NCI-H2196 (cell line): ENCODE results near the gene DDC.

Source experiments
- DNase-seq: peaks from one replicate; lab custom pipeline; 2025; ENCODE audit not compliant: unreplicated experiment; lab: John Stamatoyannopoulos, UW

The DDC gene

GRCh38 chr7:50564640-50565558 lies at the start of gene DDC:
DDC (minus strand) TSS chr7:50565405; CDS start chr7:50544085, 21,320 bp downstream.
- no peak for DNase-seq

GRCh38 chr7:50613473-50613872 lies 48.3 kb upstream of the DDC start:
- DNase-seq, result no peak

GRCh38 chr7:50612704-50613103 lies 47.5 kb upstream of the DDC start:
- no peak for DNase-seq

- no peak for DNase-seq
Observed at GRCh38 chr7:50610521-50611277, 45.5 kb upstream of the DDC start.

- no peak for DNase-seq
Observed at GRCh38 chr7:50608196-50608906, 43.1 kb upstream of the DDC start.

- DNase-seq, result no peak
Observed at GRCh38 chr7:50607524-50608125, 42.4 kb upstream of the DDC start.

- DNase-seq, result no peak
Observed at GRCh38 chr7:50605059-50605458, 39.9 kb upstream of the DDC start.

- no peak for DNase-seq
Observed at GRCh38 chr7:50603287-50603686, 38.1 kb upstream of the DDC start.

GRCh38 chr7:50599385-50599784 lies 34.2 kb upstream of the DDC start:
- no peak for DNase-seq

- no peak for DNase-seq
Observed at GRCh38 chr7:50598460-50599343, 33.5 kb upstream of the DDC start.

GRCh38 chr7:50596484-50596883 lies 31.3 kb upstream of the DDC start:
- no peak for DNase-seq

GRCh38 chr7:50595491-50596102 lies 30.4 kb upstream of the DDC start:
- DNase-seq, result peak; percentile 6

GRCh38 chr7:50594734-50595485 lies 29.7 kb upstream of the DDC start:
- no peak for DNase-seq

- no peak for DNase-seq
Observed at GRCh38 chr7:50594136-50594535, 28.9 kb upstream of the DDC start.

- no peak for DNase-seq
Observed at GRCh38 chr7:50592940-50593339, 27.7 kb upstream of the DDC start.

GRCh38 chr7:50591480-50592438 lies 26.6 kb upstream of the DDC start:
- no peak for DNase-seq

GRCh38 chr7:50591098-50591479 lies 25.9 kb upstream of the DDC start:
- no peak for DNase-seq

- DNase-seq, result no peak
Observed at GRCh38 chr7:50590535-50590934, 25.3 kb upstream of the DDC start.
